NCI-H1417 (cell line): Measurements from ENCODE around the gene ESPL1.
"Not testable (repeated sequence)": the region's sequence is repeated elsewhere in the genome, so short reads cannot be mapped to it uniquely, and the experiment has no call there.

Experiments
- DNase-seq, 3 experiments: peaks; one replicate each; lab custom pipeline; 2025; lab: John Stamatoyannopoulos, UW

The ESPL1 gene

DNA sequence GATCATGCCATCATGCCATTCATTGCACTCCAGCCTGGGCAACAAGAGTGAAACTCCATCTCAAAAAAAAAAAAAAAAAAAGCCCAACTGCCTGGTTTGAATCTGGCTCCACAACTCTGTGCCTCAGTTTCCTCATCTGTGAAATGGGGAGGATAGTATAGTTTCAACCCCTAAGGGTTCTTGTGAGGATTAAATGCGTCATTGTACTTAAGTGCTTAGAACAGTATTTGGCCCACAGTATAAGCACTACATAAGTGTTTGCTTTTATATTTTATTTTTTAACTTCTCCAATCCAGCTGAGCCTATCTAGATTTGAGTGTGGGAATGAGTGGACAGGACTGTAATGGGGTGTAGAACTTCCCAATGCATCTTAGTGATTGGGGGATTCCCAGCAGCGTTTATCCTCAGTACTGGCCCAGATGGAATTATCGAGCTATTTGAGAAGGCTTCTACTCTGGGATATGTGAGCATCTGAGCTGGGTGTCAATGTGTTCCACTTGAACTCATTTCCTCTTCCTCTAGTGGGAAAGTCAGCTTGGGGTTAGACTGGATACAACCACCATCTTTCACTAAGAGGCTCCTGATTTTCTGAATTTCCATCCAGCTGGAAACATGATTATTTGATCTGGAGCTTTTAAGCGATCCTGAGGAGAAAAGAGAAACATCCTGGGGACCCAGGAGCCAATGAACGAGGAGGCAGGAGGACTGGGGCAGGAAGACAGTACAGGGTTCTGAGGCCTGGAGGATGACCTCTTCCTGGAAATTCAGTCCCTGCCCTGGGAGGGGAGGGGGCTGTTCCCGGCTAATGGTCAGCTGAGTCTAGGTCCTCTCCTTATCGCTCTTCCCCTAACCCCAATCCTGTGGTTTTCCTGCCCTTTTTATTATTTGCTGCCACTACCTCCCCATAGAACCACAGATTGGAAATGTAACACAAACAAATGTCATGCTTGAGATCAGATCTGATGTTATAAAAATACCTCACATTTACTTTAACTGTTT, 9.3 kb upstream of the ESPL1 start:
- no peak for DNase-seq

- DNase-seq, result no peak
Measured at GRCh38 chr12:53259891-53260290, 8.2 kb upstream of the ESPL1 start.

- DNase-seq, result no peak
Measured at GRCh38 chr12:53265783-53266182, 2.3 kb upstream of the ESPL1 start.

GRCh38 chr12:53267306-53267998, 647 bp upstream of the ESPL1 start:
- no peak for DNase-seq

- peak in 1 of 3 experiments; percentile 56 for DNase-seq
Measured at GRCh38 chr12:53268630-53269562, 797 bp downstream of the ESPL1 start.

GRCh38 chr12:53274445-53274844, 6.3 kb downstream of the ESPL1 start:
- DNase-seq, result no peak

DNA sequence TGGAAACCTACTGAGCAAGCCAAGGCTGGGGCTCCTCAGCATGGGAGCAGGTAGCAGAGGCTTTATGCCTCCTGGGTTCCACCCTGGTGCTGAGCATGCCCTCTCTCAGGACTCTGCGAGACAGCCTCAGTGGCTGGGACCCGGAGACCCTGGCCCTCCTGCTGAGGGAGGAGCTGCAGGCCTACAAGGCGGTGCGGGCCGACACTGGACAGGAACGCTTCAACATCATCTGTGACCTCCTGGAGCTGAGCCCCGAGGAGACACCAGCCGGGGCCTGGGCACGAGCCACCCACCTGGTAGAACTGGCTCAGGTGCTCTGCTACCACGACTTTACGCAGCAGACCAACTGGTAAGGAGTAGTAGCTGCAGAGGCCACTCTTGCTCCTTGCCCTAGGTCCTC, 8.4 kb downstream of the ESPL1 start:
- DNase-seq, result no peak

- no peak for DNase-seq
Measured at GRCh38 chr12:53277981-53278380, 9.9 kb downstream of the ESPL1 start.

GRCh38 chr12:53279283-53279869, 11.3 kb downstream of the ESPL1 start:
- no peak for DNase-seq

- no peak for DNase-seq
Measured at GRCh38 chr12:53279888-53280498, 11.9 kb downstream of the ESPL1 start.

GRCh38 chr12:53286448-53286847, 18.3 kb downstream of the ESPL1 start:
- no peak for DNase-seq

DNA sequence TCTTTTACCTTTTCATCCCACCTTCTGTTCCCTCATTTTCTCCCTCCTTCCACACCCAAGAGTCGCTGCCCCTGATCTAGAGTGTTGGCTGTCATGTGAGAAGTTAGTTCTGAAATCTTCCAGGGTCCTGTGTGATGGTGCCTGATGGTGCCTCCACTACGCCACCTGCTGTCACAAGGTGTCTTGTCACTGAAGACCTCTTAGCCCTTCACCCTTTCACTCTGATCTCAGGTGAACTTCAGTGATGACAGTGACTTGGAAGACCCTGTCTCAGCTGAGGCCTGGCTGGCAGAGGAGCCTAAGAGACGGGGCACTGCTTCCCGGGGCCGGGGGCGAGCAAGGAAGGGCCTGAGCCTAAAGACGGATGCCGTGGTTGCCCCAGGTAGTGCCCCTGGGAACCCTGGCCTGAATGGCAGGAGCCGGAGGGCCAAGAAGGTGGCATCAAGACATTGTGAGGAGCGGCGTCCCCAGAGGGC, 19.7 kb downstream of the ESPL1 start:
- peak; percentile 13 to 65 (median 23) for DNase-seq

DNA sequence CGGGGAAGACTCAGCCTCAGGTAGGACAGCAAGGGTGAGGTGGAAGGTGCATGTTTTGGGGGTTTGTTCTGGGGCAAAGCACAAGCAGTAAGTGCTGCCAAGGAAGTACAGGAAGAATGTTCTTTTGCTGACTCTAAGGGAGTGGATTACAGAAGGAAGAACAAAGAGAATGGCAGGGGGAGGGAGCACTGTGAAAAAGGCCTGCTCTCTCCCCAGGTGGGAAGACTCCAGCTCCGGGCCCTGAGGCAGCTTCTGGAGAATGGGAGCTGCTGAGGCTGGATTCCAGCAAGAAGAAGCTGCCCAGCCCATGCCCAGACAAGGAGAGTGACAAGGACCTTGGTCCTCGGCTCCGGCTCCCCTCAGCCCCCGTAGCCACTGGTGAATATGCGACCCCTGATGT, 20.2 kb downstream of the ESPL1 start:
- no peak for DNase-seq

- no peak for DNase-seq
Measured at GRCh38 chr12:53289891-53290290, 21.8 kb downstream of the ESPL1 start.

- no peak for DNase-seq
Measured at GRCh38 chr12:53290661-53291060, 22.6 kb downstream of the ESPL1 start.

GRCh38 chr12:53292426-53292825, 24.3 kb downstream of the ESPL1 start:
- peak; percentile 38 to 71 (median 63) for DNase-seq

DNA sequence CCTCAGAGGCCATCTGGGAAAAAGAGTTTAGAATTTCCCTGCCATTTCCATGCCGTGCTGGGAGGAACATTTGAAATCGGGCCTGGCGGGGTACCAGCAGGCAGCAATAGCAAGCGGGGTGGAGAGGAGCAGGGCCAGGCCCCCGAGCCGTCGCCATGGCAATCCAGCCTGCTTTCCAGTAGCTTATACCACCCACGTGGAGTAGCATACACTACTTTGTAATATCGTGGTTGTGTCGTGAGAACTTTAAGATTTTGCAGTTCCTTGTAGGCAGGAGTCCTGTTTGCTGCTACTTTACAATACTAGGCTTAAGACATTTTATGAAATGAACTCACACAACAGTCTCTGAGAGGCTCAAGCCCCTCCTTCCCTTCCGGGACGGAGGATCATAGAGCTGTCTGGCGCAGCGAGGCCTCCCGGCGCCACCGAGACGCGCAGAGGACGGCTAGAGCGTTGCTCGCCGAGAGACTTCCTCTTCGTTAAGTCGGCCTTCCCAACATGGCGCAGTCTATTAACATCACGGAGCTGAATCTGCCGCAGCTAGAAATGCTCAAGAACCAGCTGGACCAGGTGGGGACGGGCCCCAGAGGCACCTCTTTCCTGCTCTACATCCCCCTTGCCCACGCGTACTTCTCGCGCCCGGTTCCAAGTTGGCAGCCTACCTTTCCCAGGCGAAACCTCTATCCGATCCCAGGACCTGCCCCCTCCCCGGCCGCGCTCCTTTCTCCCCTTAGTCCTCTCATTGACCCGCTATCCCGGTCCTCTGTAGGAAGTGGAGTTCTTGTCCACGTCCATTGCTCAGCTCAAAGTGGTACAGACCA, 27.2 kb downstream of the ESPL1 start, which contains the start of gene PFDN5:
TSS of gene PFDN5 (plus strand) at position 473 of the 821 bp plus-strand sequence. CDS start at position 499, 26 bp downstream.
- peak; percentile 91 to 93 (median 91) for DNase-seq

DNA sequence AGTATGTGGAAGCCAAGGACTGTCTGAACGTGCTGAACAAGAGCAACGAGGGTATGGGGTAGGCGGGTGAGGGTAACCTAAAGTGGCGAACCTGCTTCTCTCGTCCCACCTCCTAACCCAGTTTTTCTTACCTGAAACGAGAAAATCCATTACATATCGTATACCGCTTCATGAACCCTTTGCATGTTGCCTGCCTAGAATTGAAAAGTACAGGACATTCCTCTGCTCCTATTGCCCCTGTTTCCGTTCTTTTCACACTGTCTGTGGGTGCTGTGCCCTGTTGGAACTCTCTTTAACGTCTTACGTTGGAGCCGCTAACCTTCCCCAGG, 27.8 kb downstream of the ESPL1 start:
- no peak for DNase-seq

DNA sequence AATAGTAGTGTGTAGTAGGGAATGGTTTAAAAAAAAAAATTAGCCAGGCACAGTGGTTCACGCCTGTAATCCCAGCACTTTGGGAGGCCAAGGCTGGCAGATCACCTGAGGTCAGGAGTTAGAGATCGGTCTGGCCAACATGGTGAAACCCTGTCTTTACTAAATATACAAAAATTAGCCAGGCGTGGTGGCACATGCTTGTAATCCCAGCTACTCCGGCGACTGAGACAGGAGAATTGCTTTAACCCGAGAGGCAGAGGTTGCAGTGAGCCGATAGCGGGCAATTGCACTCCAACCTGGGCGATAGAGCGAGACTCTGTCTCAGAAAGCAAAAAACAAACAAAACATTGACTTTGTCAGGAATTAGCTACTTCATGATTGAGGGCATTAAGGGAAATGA, 29.0 kb downstream of the ESPL1 start:
- not testable (repeated sequence) for DNase-seq

- no peak for DNase-seq
Measured at GRCh38 chr12:53298164-53298563, 30.1 kb downstream of the ESPL1 start.
